Measurements from ENCODE around the gene LTBP4.

Gene LTBP4

GRCh38 chr19:40603389-40604170 lies 2.4 kb downstream of the LTBP4 start (continued):
- TF ChIP-seq PRDM2 (tag by site-specific recombination; IDR thresholded peaks at IDR 0.05; ENCODE audit: borderline replicate concordance) (no peak), ZNF426 (tag by site-specific recombination; IDR thresholded peaks at IDR 0.05) (no peak), KLF17 (tag by site-specific recombination; IDR thresholded peaks at IDR 0.05) (peak; percentile 97), RBAK (tag by site-specific recombination; IDR thresholded peaks at IDR 0.05) (no peak), ZNF26 (tag by site-specific recombination; IDR thresholded peaks at IDR 0.05) (no peak), PATZ1 (tag by site-specific recombination; IDR thresholded peaks at IDR 0.05) (peak; percentile 99), ZXDB (tag by site-specific recombination; IDR thresholded peaks at IDR 0.05) (no peak; the same call in none of the 2 replicates), ZSCAN23 (tag by site-specific recombination; IDR thresholded peaks at IDR 0.05) (0 out of 2 replicates have a peak, but pooled peaks have one; percentile 70), ZNF626 (tag by site-specific recombination; IDR thresholded peaks at IDR 0.05) (no peak), ZNF175 (tag by site-specific recombination; IDR thresholded peaks at IDR 0.05) (no peak), CTCF (tag by site-specific recombination; IDR thresholded peaks at IDR 0.05) (peak; percentile 58; the same call in 1 of the 2 replicates), SCRT2 (tag by site-specific recombination; IDR thresholded peaks at IDR 0.05) (no peak), ZNF112 (tag by site-specific recombination; IDR thresholded peaks at IDR 0.05) (no peak), ZBTB20 (tag by site-specific recombination; IDR thresholded peaks at IDR 0.05) (peak; percentile 59), ZFP69B (tag by site-specific recombination; IDR thresholded peaks at IDR 0.05) (peak; percentile 84), BCL6B (tag by site-specific recombination; IDR thresholded peaks at IDR 0.05) (peak; percentile 98), ZNF623 (tag by site-specific recombination; IDR thresholded peaks at IDR 0.05) (peak; percentile 44; the same call in 1 of the 2 replicates), ZBTB10 (tag by site-specific recombination; IDR thresholded peaks at IDR 0.05) (peak; percentile 98), WT1 (tag by site-specific recombination; IDR thresholded peaks at IDR 0.05) (peak; percentile 91), ZNF629 (tag by site-specific recombination; IDR thresholded peaks at IDR 0.05) (peak; percentile 70), ZNF292 (tag by site-specific recombination; IDR thresholded peaks at IDR 0.05; ENCODE audit: borderline replicate concordance, low read depth) (no peak), MEIS1 (CRISPR knock-in tag; IDR thresholded peaks at IDR 0.05; ENCODE audit: borderline replicate concordance) (no peak)
